Fibroblast of the aortic adventitia (primary cell): Measurements from ENCODE around the gene SPC24. TPM values are rescaled to one million over a fixed set of nuclear protein-coding genes. Genes with fewer than 3 reads are reported as not detected.
"Not testable (repeated sequence)": the region's sequence is repeated elsewhere in the genome, so short reads cannot be mapped to it uniquely, and the experiment has no call there.

Experiments
- DNase-seq: peaks from one replicate; pipeline ENCODE4 v3.0.0-alpha.2; 2010; ENCODE audit warnings: low read depth
- H3K4me3 ChIP-seq: 2 replicates; pipeline ENCODE4 v1.5.1; 2011; ENCODE audit warnings: low read depth, mild to moderate bottlenecking, control low read depth, low read length, moderate library complexity
- CTCF ChIP-seq: IDR thresholded peaks from 2 replicates; pipeline ENCODE4 v1.5.1; 2011; ENCODE audit warnings: mild to moderate bottlenecking, low read length, control low read depth, inconsistent platforms; ENCODE audit not compliant: insufficient read depth
- total RNA-seq: library from RNA; depleted of rRNA; stranded (reverse); fragments of >200 nt; gene quantifications from 2 replicates; pipeline ENCODE4 v1.2.3, GENCODE V29; 2012; ENCODE audit warnings: low replicate concordance

SPC24 gene
- total RNA-seq, 1 donor: 49.0 TPM

- DNase-seq: peak; percentile 95
- peak; percentile 88 for TF ChIP-seq CTCF
- H3K4me3 ChIP-seq: peak overlapping the region; percentile 22
These were observed 17.8 kb downstream of the SPC24 start for GRCh38 chr19:11137542-11138384.

DNA sequence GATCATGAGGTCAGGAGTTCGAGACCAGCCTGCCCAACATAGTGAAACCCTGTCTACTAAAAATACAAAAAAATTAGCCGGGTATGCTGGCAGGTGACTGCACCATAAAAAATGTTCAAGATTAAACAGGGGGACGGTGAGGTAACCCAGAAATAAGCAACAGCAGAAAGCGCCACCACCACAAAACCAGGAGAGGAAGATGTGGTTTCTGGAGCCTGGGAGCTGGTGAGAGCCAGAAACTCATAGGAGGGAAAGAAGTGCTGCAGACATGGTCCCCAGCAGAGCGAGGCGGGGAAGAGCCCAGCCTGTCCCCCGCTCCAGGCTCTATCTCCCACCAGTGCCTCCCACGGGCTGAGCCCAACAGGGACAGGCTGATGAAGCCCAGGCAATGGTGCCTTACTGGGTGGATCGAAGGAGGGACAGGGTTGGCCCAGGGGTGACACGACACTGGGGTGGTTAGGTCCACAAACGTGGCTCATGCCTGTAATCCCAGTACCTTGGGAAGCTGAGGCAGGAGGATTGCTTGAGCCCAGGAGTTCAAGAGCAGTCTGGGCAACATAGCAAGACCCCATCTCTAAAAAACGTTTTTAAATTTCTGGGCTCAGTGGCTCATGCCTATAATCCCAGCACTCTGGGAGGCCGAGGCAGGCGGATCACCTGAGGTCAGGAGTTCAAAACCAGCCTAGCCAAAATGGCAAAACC lies 19.0 kb downstream of the SPC24 start:
- H3K4me3 ChIP-seq: no peak overlapping the region
- TF ChIP-seq CTCF: no peak
- DNase-seq: no peak

DNA sequence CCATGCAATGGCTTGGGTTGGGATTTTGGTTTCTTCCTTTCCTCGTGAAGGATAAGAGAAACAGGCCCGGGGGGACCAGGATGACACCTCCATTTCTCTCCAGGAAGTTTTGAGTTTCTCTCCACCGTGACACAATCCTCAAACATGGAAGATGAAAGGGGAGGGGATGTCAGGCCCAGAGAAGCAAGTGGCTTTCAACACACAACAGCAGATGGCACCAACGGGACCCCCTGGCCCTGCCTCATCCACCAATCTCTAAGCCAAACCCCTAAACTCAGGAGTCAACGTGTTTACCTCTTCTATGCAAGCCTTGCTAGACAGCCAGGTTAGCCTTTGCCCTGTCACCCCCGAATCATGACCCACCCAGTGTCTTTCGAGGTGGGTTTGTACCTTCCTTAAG lies 24.1 kb downstream of the SPC24 start:
- DNase-seq: no peak
- no peak for TF ChIP-seq CTCF

DNA sequence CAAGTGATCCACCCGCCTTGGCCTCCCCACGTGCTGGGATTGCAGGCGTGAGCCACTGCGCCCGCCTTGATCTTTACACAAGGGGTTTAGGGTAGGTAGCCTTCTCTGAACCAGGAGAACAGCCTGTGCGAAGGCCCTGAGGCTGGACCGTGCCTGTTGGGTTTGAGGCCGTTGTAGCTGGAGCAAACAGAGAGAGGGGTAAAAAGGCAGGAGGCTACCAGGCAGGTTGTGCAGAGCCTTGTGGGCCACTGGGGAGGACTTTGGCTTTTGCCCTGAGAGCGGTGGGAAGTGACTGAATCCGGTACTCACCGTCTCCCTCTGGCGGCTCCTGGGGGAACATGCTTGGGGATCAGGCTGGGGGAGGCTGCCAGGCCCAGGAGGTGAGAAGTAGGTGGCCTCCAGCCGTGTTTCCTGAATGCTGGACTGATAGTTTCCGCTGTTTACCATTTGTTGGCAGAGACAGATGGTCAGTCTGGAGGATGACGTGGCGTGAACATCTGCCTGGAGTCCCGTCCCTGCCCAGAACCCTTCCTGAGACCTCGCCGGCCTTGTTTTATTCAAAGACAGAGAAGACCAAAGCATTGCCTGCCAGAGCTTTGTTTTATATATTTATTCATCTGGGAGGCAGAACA lies 24.6 kb downstream of the SPC24 start:
- DNase-seq: peak; percentile 63
- no peak overlapping the region for H3K4me3 ChIP-seq
- peak; percentile 95 for TF ChIP-seq CTCF

More for the DNA sequence above, 24.1 kb downstream of the SPC24 start:
- H3K4me3 ChIP-seq: no peak overlapping the region

GRCh38 chr19:11127905-11128304 lies 27.7 kb downstream of the SPC24 start:
- H3K4me3 ChIP-seq: no peak overlapping the region
- TF ChIP-seq CTCF: no peak
- DNase-seq: no peak

DNA sequence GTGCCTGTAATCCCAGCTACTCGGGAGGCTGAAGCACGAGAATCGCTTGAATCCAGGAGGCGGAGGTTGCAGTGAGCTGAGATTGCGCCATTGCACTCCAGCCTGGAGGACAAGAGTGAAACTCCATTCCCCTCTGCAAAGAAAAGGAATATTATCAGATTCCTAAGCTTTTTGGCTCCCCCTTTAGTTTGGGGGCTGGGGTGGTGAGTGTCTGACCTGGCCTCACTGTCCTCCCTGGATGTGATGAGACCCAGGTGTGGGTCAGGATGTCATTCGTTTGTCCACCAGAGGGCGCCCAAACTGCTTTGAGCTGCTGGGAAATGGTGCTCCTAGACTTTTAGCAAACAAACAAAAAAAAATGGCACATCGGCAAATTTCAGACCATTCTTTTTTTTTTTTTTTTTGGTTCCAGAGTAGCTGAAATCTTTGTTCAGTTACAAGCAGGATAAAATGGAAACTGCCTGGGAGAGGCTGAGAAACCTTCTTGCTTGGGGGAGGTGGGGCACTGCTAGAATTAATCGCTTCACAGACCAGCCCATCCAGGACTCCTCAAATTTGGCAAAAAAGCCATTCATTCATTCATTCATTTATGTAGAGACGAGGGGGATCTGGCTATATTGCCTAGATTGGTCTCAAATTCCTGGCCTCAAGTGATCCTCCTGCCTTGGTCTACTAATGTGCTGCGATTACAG lies 29.4 kb downstream of the SPC24 start:
- DNase-seq: peak; percentile 75
- no peak overlapping the region for H3K4me3 ChIP-seq
- TF ChIP-seq CTCF: peak; percentile 75

DNA sequence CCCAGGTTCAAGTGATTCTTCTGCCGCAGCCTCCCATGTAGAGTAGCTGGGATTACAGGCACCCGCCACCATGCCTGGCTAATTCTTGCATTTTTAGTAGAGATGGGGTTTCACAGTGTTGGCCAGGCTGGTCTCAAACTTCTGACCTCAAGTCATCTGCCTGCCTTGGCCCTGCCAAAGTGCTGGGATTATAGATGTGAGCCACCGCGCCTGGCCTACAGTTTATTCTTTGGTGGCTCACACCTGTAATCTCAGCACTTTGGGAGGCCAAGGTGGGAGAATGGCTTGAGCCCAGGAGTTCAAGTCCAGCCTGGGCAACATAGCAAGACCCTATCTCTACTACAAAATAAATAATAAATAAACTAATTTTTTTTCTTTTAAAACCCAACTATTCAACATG lies 31.4 kb downstream of the SPC24 start:
- DNase-seq, H3K4me3 ChIP-seq: not testable (repeated sequence)
